Activated CD4-positive, alpha-beta T cell treated with anti-CD3 and anti-CD28 coated beads, Interleukin-2, Interleukin-6, amounts not matched to agents 100 ng/mL and 50 ng/mL, durations not matched to agents 16 hours and 8 hours (primary cell): ENCODE measurements around the gene SVBP.
"Not testable (repeated sequence)": the region's sequence is repeated elsewhere in the genome, so short reads cannot be mapped to it uniquely, and the experiment has no call there.

Experiments used
- DNase-seq: peaks from one replicate; pipeline ENCODE4 v3.0.0-alpha.2; 2020

SVBP gene

DNA sequence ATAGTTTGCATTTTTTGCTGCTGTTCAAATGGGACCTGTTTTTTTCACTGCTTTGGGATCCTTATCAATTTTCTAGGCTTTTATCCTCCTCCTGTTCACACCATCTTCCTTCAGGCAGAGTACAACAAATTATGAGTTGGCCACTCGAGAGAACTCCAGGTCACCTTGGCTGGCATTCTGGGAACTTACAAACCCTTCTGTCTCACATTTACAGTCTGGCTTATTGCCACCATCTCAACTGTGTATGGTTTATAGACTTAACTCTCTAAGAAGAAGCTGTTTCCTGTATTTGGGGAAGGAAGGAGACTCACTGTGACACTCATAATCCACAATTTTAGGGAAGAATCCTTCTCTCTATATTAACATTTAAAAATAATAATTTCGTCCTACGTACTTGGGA, 23.8 kb upstream of the SVBP start:
- DNase-seq: no peak

DNA sequence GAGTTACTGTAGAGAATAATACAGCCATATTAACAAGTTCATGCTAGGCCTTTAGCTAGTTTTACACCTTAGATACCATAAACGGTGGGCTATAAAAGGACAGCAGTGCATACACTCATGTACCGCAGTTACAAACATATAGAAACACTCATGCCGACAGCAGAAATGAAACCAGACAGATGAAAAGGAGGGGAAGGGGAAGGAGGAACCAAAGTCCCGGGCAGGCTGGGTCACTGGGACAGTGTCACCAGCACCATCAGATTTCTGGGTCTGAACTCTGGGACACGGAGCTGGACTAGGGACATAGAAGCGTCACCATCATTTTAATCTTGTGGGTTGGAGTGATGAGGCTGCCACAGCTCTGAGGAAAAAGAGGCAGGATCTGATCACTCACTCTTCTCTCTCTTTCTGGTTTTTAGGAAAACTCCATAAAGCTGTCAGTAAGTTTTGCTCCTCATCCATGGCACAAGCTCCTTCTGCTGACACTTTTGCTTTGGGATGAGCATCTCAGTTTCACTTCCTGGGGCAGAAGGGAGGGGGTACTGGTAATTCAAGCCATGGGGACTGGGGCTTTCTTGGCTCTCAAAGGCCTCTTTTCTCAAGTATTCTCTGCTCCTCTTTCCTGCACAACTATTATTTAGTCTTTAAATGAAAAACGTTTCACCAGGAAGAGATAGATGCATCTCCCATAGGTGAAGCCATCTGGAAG, 21.4 kb upstream of the SVBP start:
- no peak for DNase-seq

DNA sequence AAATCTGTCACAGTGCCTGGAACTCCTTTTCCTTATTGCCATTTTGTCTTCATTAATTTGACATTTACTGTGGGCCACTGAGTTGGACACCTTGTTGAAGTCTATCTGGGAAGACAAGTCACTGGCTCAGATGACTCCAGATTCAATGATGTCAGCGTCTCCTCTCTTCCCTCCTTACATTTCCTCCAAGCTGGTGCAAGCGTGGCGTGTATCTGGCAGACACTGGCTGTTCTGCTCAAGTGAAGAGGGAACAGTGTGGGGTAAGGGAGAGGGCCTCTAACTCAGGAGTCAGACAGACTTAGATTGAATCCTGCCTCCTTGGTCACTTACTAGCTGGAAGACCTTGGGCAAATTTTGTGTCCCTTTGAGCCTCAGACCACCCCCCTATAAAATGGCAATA, 20.5 kb upstream of the SVBP start:
- DNase-seq: no peak

DNA sequence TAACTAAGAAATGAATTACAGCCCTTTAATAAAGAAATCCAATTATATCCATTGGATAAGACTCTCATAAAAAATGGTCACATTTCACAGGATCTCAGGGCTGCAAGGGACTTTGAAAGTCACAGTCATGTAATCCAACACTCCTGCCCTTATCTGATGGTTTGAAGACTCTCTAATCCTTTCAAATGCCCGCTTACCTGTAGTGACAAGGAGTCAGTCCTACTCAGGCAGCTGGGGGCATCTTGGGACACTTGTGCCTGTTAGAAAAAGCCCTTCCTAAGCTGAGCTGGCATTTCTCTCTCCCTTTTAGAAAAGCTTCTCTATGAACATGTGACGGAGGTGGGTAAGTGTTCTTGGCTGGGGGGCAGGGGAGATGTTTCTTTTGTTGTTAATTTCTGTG, 18.2 kb upstream of the SVBP start:
- no peak for DNase-seq

DNA sequence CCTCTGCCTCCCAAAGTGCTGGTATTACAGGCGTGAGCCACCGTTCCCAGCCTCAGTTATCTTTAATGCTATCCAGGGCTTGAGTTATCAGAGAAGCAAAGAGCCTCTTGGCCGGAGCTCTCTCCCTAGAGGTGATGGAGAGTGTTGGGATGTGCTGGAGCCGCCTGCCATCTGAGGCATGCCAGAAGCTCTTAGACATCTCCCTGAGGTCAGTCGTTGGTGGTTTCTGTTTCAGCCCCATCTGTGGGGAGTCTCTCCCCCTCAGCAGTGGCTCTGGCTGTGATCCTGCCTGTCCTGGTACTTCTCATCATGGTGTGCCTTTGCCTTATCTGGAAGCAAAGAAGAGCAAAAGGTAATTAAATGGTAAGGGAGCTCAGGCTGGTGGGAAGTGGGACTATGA, 17.6 kb upstream of the SVBP start:
- no peak for DNase-seq

DNA sequence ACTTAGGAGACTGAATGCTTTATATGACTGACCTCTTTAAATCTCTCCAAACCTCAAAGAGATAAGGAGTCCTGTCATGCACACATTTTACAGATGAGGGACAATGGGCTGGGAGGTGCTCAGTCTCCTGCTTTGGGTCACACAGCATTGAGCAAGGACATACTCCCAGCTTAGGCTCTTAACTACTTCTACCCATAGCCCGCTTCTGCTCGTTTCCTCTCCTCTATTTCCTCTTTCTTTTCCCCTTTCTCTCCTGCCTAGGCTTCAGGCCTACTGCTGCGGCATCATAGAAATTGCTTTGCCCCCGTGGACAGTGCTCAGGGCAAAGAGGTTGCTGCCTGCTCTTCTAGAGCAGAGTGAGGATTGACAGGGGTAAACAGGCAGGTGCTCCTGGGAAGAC, 16.8 kb upstream of the SVBP start:
- DNase-seq: no peak

DNA sequence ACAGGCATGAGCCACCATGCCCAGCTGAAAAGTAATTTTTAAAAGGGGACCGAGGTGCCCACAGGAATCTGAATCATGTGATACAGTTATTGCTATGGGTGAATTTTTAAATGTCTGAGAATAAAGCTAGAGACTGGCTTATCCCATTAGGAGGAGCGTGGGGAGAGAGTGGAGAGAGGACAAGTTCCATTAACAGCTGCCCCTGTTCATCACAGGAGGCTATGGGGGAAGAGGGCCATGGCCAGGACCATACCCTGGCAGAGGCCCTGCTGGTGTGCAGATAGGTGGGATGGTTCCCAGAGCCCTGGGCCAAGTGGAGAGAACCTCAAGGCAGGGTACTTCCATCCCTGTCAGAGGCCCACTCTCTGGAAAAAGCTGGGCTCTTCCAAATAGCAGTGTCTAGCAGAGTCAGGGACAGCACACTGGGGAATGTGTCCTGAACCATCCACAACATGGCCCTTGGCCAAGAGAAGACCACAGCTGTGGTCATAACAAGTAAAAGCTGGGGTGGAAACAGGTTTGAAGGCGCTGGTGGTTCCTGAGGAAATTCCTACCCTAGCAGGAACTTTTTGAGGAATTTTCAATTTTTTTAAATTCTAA, 15.5 kb upstream of the SVBP start:
- no peak for DNase-seq

DNA sequence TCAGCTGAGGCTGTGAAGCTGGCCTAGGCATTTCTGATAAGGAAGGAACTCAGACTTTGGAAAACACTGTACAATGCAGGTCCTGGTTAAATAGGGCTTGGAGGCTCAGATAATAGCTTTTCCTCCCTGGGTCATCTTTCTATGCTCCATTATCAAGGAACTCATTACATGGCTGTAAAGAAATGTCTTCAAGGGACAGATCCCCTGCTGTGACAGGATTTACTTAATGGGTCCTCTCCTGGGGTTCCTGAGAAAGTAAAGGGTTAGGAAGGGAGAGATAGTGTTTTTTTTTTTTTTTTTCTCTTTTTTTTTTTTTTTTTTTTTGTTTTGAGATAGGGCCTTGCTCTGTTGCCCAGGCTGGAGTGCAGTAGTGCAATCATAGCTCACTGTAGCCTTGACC, 14.1 kb upstream of the SVBP start:
- no peak for DNase-seq

DNA sequence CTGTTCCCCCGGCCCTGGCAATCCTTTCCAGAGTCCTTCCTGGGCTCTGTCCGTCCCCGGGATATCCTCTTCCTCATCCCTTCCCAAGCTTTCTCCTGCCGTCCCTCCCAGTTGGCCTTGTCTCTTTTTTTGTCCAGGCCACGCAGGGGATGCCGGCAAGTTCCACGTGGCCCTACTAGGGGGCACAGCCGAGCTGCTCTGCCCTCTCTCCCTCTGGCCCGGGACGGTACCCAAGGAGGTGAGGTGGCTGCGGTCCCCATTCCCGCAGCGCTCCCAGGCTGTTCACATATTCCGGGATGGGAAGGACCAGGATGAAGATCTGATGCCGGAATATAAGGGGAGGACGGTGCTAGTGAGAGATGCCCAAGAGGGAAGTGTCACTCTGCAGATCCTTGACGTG, 13.4 kb upstream of the SVBP start:
- DNase-seq: no peak

DNA sequence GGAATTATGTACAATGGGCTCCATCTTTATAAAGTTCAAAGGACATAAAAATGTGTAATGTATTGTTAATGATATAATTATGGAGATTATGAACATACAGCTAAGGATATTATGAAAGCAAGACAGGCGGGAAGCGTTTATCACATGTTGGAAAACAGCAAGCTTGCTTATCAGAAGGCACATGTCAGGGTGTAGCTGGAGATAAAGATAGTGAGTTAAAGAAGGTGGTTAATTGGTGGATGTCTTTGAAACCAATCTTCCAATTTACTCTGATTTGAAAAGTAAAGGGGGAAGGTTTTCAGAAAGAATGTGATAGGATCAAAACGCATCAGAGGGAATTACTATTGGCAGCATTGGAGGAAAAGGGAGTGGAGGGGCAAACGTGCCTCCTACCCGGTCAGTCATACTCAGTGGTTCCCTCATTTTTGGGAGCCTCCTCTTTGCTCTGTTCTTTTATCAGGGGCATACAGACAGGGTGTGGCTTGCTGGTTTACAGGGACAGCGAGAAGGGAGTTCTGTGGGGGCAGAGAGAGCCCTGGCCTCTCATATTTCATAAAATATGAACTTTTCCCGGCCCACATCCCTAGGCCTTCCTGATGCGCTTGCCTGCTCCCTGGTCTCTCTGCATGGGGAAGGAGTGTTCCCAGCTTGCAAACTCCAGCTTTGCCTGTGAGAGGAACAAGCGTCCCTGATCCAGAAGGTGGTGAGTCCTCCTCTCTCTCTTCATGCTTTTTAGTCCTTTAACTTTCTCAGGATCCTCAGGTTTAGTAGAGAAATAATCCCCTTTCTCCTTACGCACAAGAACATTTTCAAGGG, 8.0 kb upstream of the SVBP start:
- DNase-seq: no peak

DNA sequence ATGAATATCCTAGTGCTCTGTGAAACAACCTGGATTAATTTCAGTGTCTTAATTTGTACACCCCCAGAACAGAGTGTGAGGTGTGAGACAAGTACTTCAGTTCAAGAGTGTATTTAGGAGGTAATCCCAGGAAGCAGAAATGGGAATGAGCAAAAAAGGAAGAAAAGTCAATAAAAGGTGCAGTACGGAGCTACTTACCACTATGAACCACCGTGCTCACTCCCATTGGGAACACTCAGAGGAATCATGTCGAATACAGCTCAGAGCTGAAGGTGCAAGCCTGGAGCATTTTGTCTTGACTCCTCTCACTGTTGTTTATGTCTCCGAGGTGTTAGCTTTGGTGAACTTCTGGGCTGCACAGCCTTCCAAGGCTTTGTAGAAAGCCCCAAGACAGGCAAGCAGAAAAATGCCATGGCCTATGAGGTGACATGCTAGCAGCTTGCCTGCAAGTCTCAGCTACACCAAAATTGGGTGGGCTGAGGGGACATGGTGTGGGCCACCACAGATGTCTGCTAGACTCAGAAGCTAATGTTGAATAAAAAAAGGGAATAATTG, 7.4 kb upstream of the SVBP start:
- DNase-seq: no peak

DNA sequence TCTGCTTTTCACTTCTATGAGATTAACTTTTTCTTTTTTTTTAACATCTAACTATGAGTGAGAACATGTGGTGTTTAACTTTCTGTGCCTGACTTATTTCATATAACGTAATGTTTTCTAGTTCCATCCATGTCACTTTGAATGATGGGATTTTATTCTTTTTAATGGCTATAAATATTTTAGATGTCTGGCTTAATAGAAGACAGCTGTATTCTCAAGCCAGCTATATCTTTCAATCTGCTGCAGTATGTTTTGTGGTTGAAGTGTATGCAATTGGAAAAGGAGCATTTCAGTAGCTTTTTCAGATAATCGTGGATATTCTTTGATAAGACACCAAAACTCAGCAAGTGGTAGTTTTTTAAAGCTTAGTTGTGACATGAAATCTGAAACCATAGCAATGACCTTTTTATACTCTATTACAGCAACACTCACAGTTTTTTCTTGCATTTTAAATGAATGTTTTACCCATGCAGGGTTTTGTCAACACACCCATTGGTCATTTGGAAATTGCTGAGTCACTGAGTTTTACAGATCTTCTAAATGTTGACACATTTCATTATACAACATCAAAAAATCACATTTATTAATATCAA, 5.7 kb upstream of the SVBP start:
- DNase-seq: peak; percentile 7

DNA sequence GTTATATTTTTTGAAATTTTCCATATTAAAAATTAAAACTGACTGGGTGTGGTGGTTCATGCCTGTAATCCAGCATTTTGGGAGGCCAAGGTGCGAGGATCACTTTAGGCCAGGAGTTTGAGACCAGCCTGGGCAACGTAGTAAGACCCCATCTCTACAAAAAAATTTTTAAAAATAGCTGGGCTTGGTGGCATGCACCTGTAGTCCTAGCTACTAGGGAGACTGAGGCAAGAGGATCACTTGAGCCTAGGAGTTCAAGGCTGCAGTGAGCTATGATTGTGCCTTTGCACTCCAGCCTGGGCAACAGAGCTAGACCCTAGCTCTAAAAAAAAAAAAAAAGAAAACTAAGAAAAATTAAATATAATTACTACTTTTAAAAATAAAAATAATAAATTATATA, 4.5 kb upstream of the SVBP start:
- DNase-seq: no peak

DNA sequence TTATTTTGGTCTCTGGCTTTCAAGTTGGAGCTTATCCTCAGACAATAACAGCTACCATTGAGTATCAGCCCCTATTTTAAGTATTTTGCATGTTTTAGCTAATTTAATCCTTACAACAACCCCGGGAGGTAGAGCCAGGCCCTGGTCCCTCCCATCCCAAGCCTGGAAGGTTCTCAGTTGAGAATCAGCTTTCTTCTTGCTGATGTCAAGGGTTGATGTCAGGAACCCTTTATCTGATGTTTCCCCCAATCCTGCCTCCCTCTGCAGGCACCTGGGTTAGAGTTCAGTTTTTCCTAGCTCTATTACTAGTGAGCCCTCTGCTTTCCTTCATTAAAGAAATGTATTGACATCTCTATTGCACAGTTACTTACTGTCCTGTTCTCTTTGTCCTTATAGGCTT, 3.6 kb upstream of the SVBP start:
- DNase-seq: no peak

DNA sequence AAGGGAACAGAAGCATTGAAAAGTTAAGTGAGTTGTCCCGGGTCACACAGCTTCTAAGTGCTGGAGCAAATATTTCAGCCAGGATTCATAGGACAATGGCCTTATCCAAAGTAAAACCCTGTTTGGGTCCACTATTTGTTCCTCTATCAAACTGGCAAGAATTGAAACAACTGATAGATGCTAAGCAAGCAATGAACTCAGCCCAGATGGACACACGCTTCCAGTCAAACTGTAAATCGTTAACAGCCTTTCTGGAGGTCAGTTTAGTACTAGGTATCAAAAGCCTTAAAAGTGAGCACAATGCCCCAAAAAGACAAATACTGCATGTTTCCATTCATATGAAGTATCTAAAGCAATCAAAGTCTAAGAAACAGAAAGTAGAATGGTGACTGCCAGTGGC, 779 bp upstream of the SVBP start:
- DNase-seq: no peak

DNA sequence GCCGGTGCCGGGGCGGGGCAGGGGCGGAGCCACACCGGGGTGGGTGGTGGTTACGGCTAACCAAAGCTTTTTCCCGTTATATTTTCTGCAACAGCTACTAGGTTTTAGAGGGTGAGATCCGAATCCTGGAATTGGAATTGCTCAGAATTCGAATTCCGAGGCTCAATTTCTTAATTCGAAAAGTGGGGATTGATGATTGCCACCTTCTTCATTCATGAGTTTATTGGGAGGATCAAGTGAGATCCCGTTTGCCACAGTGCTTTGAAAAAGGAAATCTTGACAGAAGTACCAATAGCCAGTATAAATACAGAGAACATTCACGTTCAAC, 207 bp upstream of the SVBP start:
- DNase-seq: no peak

DNA sequence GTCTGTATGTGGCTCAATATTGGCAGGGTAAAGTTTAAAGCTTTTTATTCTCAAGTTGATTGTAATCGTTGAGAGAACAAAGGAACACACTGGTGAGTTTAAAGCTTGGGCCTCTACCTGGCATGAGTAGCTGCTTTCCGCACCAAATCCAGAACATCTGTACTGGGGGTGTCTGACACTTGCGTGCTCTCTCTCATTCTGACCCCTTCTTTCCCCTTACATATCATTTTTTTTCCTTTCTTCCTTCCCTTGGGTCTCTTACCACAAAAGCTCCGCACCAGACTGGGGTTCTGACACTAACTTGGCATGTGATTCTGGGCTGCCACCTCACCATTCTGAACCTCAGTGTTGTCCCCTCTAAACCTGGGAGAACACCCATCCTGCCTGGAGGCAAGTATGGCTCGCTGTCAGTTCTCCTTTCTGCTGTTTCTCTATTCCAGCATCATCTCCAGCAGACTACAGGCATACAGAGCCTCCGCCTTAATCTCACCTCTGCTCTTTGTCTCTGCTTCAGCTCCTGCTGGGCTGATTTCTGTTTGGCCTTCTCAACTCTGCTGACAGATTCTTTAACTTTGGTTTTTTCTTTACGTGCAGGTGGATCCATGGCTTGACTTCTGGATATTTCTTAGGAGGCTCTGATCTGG, 1.1 kb downstream of the SVBP start:
- peak; percentile 5 for DNase-seq

DNA sequence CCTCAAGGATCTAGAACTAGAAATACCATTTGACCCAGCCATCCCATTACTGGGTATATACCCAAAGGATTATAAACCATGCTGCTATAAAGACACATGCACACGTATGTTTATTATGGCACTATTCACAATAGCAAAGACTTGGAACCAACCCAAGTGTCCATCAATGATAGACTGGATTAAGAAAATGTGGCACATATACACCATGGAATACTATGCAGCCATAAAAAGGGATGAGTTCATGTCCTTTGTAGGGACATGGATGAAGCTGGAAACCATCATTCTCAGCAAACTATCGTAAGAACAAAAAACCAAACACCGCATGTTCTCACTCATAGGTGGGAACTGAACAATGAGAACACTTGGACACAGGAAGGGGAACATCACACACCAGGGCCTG, 2.4 kb downstream of the SVBP start:
- DNase-seq: not testable (repeated sequence)

DNA sequence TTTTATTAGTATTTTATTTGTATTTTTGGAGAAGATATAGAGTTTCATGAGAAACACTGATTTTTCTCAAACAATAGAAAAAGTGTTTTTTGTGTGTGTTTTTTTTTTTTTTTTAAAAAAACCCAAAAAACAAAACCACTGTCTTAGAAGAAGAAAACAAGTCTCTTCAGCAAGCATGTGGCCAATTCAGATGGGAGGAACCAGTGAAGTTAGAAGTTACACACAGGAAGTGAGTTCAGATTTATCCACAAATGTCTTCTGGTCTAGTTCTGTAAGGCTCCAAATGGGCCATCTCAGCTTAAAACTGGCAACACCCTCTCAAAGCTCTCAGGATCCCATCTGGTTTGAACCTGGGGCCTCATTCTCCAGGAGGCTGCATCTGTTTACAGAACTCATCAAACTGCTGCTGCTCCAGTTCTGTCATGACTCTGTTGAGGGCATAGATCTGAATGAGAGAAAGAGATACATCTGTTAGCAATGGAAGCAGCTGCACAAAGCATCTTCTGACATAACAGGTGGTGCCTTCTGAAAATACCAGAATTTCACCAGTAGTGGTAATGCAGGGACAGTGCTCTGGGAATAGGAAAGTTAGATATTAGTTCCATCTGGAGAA, 10.0 kb downstream of the SVBP start:
- no peak for DNase-seq

DNA sequence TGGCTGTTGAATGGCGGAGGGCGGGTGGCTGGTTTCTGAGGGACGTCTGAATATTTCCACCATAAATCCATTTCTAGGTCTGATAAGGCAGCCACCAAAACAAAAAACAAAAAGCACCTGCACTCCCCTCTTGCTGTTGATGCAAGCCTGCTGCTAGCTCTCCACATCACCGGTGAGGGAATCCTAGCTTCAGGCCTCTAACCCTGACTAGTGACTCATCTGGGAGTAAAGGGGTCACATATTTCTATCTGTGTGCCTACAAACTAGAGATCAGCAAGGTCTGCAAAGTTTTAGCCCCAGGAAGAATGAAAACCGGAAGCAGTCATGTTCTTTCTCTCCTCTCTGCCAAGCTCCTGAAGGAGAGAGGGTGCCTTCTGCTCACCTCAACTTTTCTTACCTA, 10.6 kb downstream of the SVBP start:
- no peak for DNase-seq

DNA sequence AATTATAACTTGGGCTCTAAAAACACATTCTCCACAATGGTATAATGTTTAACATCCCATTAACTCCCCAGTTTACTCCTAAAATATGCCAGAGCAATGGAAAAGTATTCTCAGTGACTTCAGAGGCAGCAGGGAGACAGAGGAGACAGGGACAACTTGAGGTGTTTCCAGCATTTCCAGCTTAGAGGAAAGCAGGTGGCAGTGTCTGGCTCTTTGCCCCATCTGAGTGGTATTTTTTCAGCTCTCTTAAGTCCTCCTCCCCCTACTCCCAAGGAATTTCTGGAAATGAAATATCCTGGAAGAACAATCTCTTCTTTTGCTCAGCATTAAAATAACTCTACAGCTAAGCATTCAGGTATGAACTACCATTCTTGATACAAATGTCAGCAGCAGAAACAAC, 11.0 kb downstream of the SVBP start:
- no peak for DNase-seq

DNA sequence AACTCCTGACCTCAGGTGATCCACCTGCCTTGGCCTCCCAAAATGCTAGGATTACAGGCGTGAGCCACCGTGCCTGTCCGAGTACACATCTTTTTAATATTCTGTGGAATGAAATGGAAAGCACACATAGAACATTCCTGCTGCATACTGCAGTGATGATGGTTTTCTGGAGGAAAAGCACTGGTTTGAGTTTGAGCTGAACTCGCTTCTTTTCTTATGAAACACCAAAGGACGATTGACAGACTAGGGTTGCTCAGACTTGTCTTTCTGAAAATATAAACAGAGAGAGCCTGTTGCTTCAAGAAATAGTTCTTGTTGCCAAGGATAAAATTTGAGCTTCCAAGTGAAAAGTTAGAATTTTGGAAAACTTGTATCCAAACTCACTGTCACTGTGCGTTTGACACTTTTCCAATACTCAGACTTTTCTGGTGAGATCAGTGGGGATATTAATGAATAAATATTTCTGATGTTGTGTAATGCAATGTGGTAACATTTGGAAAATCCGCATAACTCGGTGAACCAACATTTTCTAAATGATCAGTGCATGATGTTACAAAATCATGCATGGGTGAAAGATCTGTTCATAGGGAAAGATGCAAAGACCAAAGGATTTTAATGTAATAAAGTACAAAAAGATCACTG, 15.2 kb downstream of the SVBP start:
- DNase-seq: no peak
